HG03460 (cell line): ENCODE results near the gene PSMD3.

Source experiments
- ATAC-seq: cut with Tn5 transposase; IDR thresholded peaks from one replicate; pipeline ENCODE4 v1.9.1; 2021; ENCODE audit not compliant: unreplicated experiment

The PSMD3 gene

DNA sequence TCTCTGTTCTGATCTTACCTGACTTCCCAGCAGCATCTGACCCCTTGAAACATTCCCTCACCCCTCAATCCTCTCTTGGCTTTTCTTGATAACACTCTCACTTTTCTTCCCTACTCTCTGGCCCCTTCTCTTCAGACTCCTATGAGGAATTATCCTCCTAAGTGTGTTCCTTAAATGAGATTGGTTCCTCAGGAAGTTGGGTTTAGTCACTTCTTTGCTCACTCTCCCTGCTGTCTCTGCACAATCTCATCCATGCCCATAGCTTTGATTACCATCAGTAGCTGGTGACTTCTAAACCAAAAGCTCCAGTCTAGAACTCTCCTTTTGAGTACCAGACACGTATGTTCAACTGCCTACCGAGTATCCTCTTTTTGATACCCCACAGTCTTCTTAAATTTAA, 60.6 kb downstream of the PSMD3 start:
- ATAC-seq, result no peak
